ENCODE data around the gene BGN. TPM values are rescaled to one million over a fixed set of nuclear protein-coding genes. Genes with fewer than 3 reads are reported as not detected.

The BGN gene
- total RNA-seq, 1 donor from 2014 or later: 205 TPM

DNA sequence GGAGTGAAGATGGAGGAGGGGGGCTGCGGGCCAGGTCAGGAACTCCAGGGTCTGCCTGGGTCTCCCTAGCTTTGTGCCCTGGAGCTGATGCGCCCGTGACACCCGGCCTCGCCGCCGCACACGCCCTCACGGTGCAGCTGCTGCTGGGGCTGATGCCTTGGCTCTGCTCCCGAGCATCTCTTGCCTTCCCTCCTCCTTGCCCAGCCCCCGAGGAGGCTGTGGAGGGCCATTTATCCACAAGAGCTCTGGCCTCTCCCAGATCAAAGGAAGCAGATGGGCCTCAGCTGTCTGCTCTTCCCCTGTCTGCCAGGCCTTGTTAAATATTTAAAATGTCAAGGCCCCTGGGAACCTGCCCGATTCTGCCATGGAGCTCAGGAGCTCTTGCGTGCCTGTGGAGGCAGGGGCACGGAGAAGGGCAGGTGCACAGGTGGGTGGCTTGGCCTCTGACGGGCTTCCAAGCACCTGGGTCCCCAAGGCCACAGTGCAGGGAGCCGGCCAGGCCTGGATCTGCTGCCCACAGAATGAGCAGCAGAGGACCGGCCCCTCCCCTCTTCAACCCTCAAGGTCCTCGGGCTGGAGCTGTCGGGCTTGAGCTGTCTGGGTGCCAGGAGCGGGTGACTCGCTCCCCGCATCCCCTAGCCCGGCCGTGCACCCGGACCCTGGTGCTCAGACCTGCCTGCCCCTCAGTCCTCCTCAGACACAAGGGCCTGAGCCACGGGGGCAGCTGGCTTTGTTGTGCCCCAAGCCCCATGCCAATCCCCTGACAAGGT lies 42.9 kb downstream of the BGN start:
- Histone ChIP-seq H3K4me1 (no peaks in the 10 kb centered on the region), H3K27ac (no peak overlapping the region), H3K36me3 (no peaks in the 10 kb centered on the region), H3K27me3 (no peaks in the 10 kb centered on the region), H3K9me3 (no peaks in the 10 kb centered on the region), H3K4me3 (no peak overlapping the region)
- TF ChIP-seq, protein P1, sequence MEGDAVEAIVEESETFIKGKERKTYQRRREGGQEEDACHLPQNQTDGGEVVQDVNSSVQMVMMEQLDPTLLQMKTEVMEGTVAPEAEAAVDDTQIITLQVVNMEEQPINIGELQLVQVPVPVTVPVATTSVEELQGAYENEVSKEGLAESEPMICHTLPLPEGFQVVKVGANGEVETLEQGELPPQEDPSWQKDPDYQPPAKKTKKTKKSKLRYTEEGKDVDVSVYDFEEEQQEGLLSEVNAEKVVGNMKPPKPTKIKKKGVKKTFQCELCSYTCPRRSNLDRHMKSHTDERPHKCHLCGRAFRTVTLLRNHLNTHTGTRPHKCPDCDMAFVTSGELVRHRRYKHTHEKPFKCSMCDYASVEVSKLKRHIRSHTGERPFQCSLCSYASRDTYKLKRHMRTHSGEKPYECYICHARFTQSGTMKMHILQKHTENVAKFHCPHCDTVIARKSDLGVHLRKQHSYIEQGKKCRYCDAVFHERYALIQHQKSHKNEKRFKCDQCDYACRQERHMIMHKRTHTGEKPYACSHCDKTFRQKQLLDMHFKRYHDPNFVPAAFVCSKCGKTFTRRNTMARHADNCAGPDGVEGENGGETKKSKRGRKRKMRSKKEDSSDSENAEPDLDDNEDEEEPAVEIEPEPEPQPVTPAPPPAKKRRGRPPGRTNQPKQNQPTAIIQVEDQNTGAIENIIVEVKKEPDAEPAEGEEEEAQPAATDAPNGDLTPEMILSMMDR (IDR thresholded peaks at IDR 0.05): no peak
- ATAC-seq: no peak
- DNase-seq: no peak
- intact Hi-C loops (cut with DNase I): no loop called here

DNA sequence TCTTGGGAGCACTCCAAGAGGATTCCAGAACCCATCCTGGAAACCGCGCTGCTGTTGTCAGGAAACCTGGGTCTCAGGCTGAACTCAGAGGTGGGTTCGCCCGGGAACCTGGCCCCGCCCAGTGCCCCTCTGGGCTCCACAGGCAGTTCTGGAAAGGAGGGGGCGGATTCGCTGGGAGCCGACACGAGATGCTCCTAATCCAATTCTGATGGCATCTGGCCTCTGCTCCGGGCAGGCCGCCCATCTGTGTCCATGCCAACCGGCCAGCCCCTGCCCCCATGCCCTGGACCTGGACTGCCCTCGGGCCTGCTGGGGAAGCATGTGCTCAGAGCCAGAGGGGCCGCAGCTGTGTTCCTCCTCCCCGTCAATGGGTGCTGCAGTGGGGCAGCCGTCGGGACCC lies 43.6 kb downstream of the BGN start:
- DNase-seq (no peak), ATAC-seq (no peak)
- TF ChIP-seq, protein P1 (IDR thresholded peaks at IDR 0.05): no peak
- intact Hi-C loops (cut with DNase I): no loop called here
- no peaks in the 10 kb centered on the region for H3K4me1 ChIP-seq
- H3K9me3 ChIP-seq: no peaks in the 10 kb centered on the region
- no peaks in the 10 kb centered on the region for H3K27me3 ChIP-seq
- no peak overlapping the region for H3K27ac ChIP-seq
- no peaks in the 10 kb centered on the region for H3K36me3 ChIP-seq
- no peak overlapping the region for H3K4me3 ChIP-seq

DNA sequence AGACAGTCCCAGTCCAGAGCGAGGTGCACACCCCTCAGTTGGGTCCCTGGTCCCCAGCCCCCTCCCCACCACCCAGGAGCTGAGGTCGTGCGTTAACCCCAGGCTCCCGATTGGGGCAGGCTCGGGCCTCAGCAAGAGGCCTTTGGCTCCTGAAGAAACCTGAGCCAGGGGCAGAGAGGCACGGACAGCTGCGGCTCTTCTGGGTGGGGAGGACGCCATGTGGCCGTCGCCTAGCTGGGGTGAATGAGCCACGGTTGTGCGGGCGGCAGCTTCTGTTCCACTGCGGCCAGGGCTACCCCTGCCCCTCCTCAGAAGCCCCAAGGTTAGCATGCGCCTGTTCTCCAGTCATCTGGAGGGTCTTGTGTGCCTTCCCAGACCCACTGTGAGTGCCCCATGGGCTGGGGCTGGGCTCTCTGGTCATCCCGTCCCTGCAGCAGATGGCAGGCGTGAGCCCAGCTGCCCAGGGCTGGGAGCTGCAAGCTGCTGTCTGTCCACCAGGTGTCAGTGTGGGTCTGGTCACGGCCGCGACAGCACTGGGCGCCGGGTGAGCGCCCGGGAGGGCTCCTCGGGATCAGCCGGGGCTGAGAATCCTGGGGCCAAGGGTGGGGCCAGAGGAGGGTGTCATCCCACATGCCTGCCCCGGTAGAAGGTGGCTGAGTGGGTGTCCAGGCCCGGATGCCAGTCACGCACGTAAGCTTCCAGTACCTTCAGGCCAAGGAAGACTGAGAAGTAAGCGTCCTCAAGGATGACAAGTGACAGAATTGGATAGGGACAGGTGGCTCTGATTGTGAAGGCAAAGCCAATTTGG lies 44.6 kb downstream of the BGN start:
- TF ChIP-seq, protein P1 (IDR thresholded peaks at IDR 0.05): peak; percentile 72
- H3K36me3 ChIP-seq: no peaks in the 10 kb centered on the region
- DNase-seq (peak; percentile 80), ATAC-seq (peak; percentile 92)
- no peak overlapping the region for H3K27ac ChIP-seq
- H3K4me1 ChIP-seq: no peaks in the 10 kb centered on the region
- no peaks in the 10 kb centered on the region for H3K27me3 ChIP-seq
- no peak overlapping the region for H3K4me3 ChIP-seq
- no peaks in the 10 kb centered on the region for H3K9me3 ChIP-seq
- intact Hi-C loops (cut with DNase I): no loop called here

DNA sequence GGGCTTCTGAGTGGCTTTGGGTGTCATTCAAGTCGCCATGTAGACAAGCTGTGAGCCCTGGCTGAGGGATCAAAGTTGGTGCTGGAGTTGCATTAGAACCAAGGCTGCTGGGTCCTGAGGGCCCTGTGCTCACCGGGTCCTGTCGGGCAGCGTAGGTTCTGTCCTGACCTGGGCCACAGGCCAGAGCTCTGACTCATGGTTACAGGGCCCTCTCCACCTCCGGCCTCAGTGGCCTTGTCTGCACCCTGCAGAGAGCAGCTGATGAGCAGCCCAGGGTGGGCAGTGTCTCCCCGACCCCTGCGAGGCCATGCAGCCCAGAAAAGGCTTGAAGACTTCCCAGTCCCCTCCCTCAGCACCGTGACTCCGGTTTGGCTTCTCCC lies 45.2 kb downstream of the BGN start:
- Histone ChIP-seq H3K27me3 (no peaks in the 10 kb centered on the region), H3K4me3 (no peak overlapping the region), H3K27ac (no peak overlapping the region), H3K4me1 (no peaks in the 10 kb centered on the region), H3K36me3 (no peaks in the 10 kb centered on the region), H3K9me3 (no peaks in the 10 kb centered on the region)
- intact Hi-C loops (cut with DNase I): no loop called here
- no peak for ATAC-seq
- TF ChIP-seq, protein P1 (IDR thresholded peaks at IDR 0.05): no peak
- DNase-seq: no peak

DNA sequence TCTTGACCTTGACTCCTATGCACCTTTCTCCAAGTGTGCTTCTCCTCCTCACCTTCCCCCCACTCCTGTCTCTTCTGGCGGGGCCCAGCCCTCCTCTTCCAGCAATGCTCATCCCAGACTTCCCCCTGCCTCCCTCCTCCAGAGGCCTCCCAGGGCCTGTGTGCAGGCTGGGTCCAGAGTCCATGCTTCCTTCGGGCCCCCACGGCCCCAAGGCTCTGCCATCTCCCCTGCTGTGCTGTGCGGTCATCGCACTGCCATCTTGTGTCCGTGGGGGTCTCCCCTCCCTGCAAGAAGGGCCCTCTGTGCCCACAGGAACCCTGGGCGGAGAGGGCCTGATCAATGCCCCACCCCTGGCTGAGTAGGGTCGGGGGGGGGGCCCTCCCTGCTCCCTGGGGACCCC lies 49.9 kb downstream of the BGN start:
- Histone ChIP-seq H3K27ac (no peak overlapping the region), H3K9me3 (no peaks in the 10 kb centered on the region), H3K36me3 (no peaks in the 10 kb centered on the region), H3K27me3 (no peaks in the 10 kb centered on the region), H3K4me1 (no peaks in the 10 kb centered on the region), H3K4me3 (no peak overlapping the region)
- TF ChIP-seq, protein P1 (IDR thresholded peaks at IDR 0.05): no peak
- DNase-seq (no peak), ATAC-seq (no peak)
- intact Hi-C loops (cut with DNase I): no loop called here
